CD4-positive, alpha-beta T cell treated with Interferon gamma for 1 hour (primary cell): ENCODE data around the gene DNAJC5.
A peak's percentile ranks its signal among the peaks of the same experiment; 100 is the strongest.
"Not testable (repeated sequence)": the region's sequence is repeated elsewhere in the genome, so short reads cannot be mapped to it uniquely, and the experiment has no call there.

ENCODE experiments used
- DNase-seq: peaks from one replicate; pipeline ENCODE4 v3.0.0-alpha.2; 2020

Gene DNAJC5

GRCh38 chr20:63969838-63970713 is 75.2 kb downstream of the DNAJC5 start, which contains the start of gene ZNF512B:
ZNF512B (minus strand) TSS chr20:63969930; CDS start chr20:63967950, 1,980 bp downstream.
- peak; percentile 60 for DNase-seq

- no peak for DNase-seq
Measured at GRCh38 chr20:63970714-63971431, 75.9 kb downstream of the DNAJC5 start.

GRCh38 chr20:63971960-63972311 is 77.0 kb downstream of the DNAJC5 start:
- DNase-seq: not testable (repeated sequence)

- no peak for DNase-seq
Measured at GRCh38 chr20:63972312-63973159, 77.6 kb downstream of the DNAJC5 start.

- DNase-seq: no peak
Measured at GRCh38 chr20:63973160-63973479, 78.2 kb downstream of the DNAJC5 start.

- DNase-seq: peak; percentile 75
Measured at GRCh38 chr20:63973636-63974401, 78.9 kb downstream of the DNAJC5 start.

GRCh38 chr20:63974402-63975200 is 79.7 kb downstream of the DNAJC5 start:
- no peak for DNase-seq

GRCh38 chr20:63976511-63976910 is 81.6 kb downstream of the DNAJC5 start:
- not testable (repeated sequence) for DNase-seq

GRCh38 chr20:63976980-63977738 is 82.2 kb downstream of the DNAJC5 start:
- no peak for DNase-seq

- peak; percentile 26 for DNase-seq
Measured at GRCh38 chr20:63977739-63978276, 82.9 kb downstream of the DNAJC5 start.

GRCh38 chr20:63978319-63979228 is 83.6 kb downstream of the DNAJC5 start:
- DNase-seq: peak; percentile 51

GRCh38 chr20:63979229-63979556 is 84.3 kb downstream of the DNAJC5 start:
- DNase-seq: no peak

- DNase-seq: peak; percentile 55
Measured at GRCh38 chr20:63979557-63980316, 84.8 kb downstream of the DNAJC5 start, which contains the start of gene SAMD10. SAMD10 (minus strand) TSS chr20:63979642; CDS start chr20:63979467, 175 bp downstream.

- no peak for DNase-seq
Measured at GRCh38 chr20:63980317-63980805, 85.4 kb downstream of the DNAJC5 start.

- peak; percentile 96 for DNase-seq
Measured at GRCh38 chr20:63980806-63981728, 86.1 kb downstream of the DNAJC5 start, which contains the start of gene PRPF6. PRPF6 (plus strand) TSS chr20:63981132; CDS start chr20:63981246, 114 bp downstream.

GRCh38 chr20:63982937-63983336 is 88.0 kb downstream of the DNAJC5 start:
- DNase-seq: no peak
